ENCODE data around the gene ARHGAP24. TPM values are rescaled to one million over a fixed set of nuclear protein-coding genes. Genes with fewer than 3 reads are reported as not detected.
A peak's percentile ranks its signal among the peaks of the same experiment; 100 is the strongest.

ARHGAP24 gene
- total RNA-seq, 1 donor from 2014 or later: 61.1 TPM

GRCh38 chr4:85919200-85919887 lies 444.4 kb downstream of the ARHGAP24 start:
- no peaks in the 10 kb centered on the region for H3K36me3 ChIP-seq (ENCODE audit: control insufficient read depth in 3 of 3, insufficient read depth in 3 of 3, low read length in 3 of 3)

GRCh38 chr4:85925071-85925470 lies 450.1 kb downstream of the ARHGAP24 start:
- no peaks in the 10 kb centered on the region for H3K27me3 ChIP-seq (ENCODE audit: control insufficient read depth in 3 of 3, insufficient read depth in 3 of 3, low read length in 3 of 3)
- H3K27ac ChIP-seq (ENCODE audit: low read depth, low read length): no peak overlapping the region
- H3K4me3 ChIP-seq (ENCODE audit: low read length in 3 of 3): no peak overlapping the region
- H3K9ac ChIP-seq (ENCODE audit: low read depth in 1 of 3, low read length in 3 of 3): no peak overlapping the region
- no peaks in the 10 kb centered on the region for H3K9me3 ChIP-seq (ENCODE audit: control insufficient read depth in 3 of 3, low read length in 3 of 3)
- peaks cover 6 to 14% (median 13%) of the 10 kb centered on the region in 3 donors for H3K4me1 ChIP-seq (ENCODE audit: control insufficient read depth in 3 of 3, insufficient read depth in 3 of 3, low read length in 3 of 3)
- H3K36me3 ChIP-seq (ENCODE audit: control insufficient read depth in 3 of 3, insufficient read depth in 3 of 3, low read length in 3 of 3): peaks cover 0 to 1% (median 0%) of the 10 kb centered on the region in 3 donors

More at GRCh38 chr4:85919200-85919887, 444.4 kb downstream of the ARHGAP24 start:
- Histone ChIP-seq H3K9ac (ENCODE audit: low read depth in 1 of 3, low read length in 3 of 3) (no peak overlapping the region), H3K27me3 (ENCODE audit: control insufficient read depth in 3 of 3, insufficient read depth in 3 of 3, low read length in 3 of 3) (no peaks in the 10 kb centered on the region), H3K4me1 (ENCODE audit: control insufficient read depth in 3 of 3, insufficient read depth in 3 of 3, low read length in 3 of 3) (no peaks in the 10 kb centered on the region), H3K4me3 (ENCODE audit: low read length in 3 of 3) (no peak overlapping the region), H3K9me3 (ENCODE audit: control insufficient read depth in 3 of 3, low read length in 3 of 3) (no peaks in the 10 kb centered on the region), H3K27ac (ENCODE audit: low read depth, low read length) (no peak overlapping the region)

GRCh38 chr4:85928775-85929591 lies 454.0 kb downstream of the ARHGAP24 start:
- peak overlapping the region in 1 of 3 donors; percentile 12 for H3K4me3 ChIP-seq (ENCODE audit: low read length in 3 of 3)
- no peak overlapping the region for H3K27ac ChIP-seq (ENCODE audit: low read depth, low read length)
- no peaks in the 10 kb centered on the region for H3K27me3 ChIP-seq (ENCODE audit: control insufficient read depth in 3 of 3, insufficient read depth in 3 of 3, low read length in 3 of 3)
- H3K9me3 ChIP-seq (ENCODE audit: control insufficient read depth in 3 of 3, low read length in 3 of 3): no peaks in the 10 kb centered on the region
- H3K4me1 ChIP-seq (ENCODE audit: control insufficient read depth in 3 of 3, insufficient read depth in 3 of 3, low read length in 3 of 3): peaks cover 6 to 25% (median 15%) of the 10 kb centered on the region in 3 donors
- no peak overlapping the region for H3K9ac ChIP-seq (ENCODE audit: low read depth in 1 of 3, low read length in 3 of 3)
- peaks cover 0 to 1% (median 0%) of the 10 kb centered on the region in 3 donors for H3K36me3 ChIP-seq (ENCODE audit: control insufficient read depth in 3 of 3, insufficient read depth in 3 of 3, low read length in 3 of 3)

GRCh38 chr4:85929961-85930665 lies 455.2 kb downstream of the ARHGAP24 start:
- H3K27me3 ChIP-seq (ENCODE audit: control insufficient read depth in 3 of 3, insufficient read depth in 3 of 3, low read length in 3 of 3): no peaks in the 10 kb centered on the region
- no peaks in the 10 kb centered on the region for H3K36me3 ChIP-seq (ENCODE audit: control insufficient read depth in 3 of 3, insufficient read depth in 3 of 3, low read length in 3 of 3)
- peaks cover 6 to 25% (median 15%) of the 10 kb centered on the region in 3 donors for H3K4me1 ChIP-seq (ENCODE audit: control insufficient read depth in 3 of 3, insufficient read depth in 3 of 3, low read length in 3 of 3)
- H3K9ac ChIP-seq (ENCODE audit: low read depth in 1 of 3, low read length in 3 of 3): peak overlapping the region in 1 of 3 donors; percentile 14
- H3K27ac ChIP-seq (ENCODE audit: low read depth, low read length): no peak overlapping the region
- H3K9me3 ChIP-seq (ENCODE audit: control insufficient read depth in 3 of 3, low read length in 3 of 3): no peaks in the 10 kb centered on the region
- H3K4me3 ChIP-seq (ENCODE audit: low read length in 3 of 3): peak overlapping the region in 2 of 3 donors; percentile 3 to 48

GRCh38 chr4:85932500-85933290 lies 457.7 kb downstream of the ARHGAP24 start:
- no peaks in the 10 kb centered on the region for H3K36me3 ChIP-seq (ENCODE audit: control insufficient read depth in 3 of 3, insufficient read depth in 3 of 3, low read length in 3 of 3)
- peak overlapping the region in 2 of 3 donors; percentile 8 to 33 for H3K4me3 ChIP-seq (ENCODE audit: low read length in 3 of 3)
- H3K9ac ChIP-seq (ENCODE audit: low read depth in 1 of 3, low read length in 3 of 3): no peak overlapping the region
- H3K27ac ChIP-seq (ENCODE audit: low read depth, low read length): no peak overlapping the region
- H3K27me3 ChIP-seq (ENCODE audit: control insufficient read depth in 3 of 3, insufficient read depth in 3 of 3, low read length in 3 of 3): no peaks in the 10 kb centered on the region
- H3K4me1 ChIP-seq (ENCODE audit: control insufficient read depth in 3 of 3, insufficient read depth in 3 of 3, low read length in 3 of 3): peaks cover 6 to 25% (median 15%) of the 10 kb centered on the region in 3 donors
- no peaks in the 10 kb centered on the region for H3K9me3 ChIP-seq (ENCODE audit: control insufficient read depth in 3 of 3, low read length in 3 of 3)

- Histone ChIP-seq H3K27ac (ENCODE audit: low read depth, low read length) (no peak overlapping the region), H3K36me3 (ENCODE audit: control insufficient read depth in 3 of 3, insufficient read depth in 3 of 3, low read length in 3 of 3) (no peaks in the 10 kb centered on the region), H3K4me3 (ENCODE audit: low read length in 3 of 3) (no peak overlapping the region), H3K27me3 (ENCODE audit: control insufficient read depth in 3 of 3, insufficient read depth in 3 of 3, low read length in 3 of 3) (no peaks in the 10 kb centered on the region), H3K9me3 (ENCODE audit: control insufficient read depth in 3 of 3, low read length in 3 of 3) (no peaks in the 10 kb centered on the region), H3K9ac (ENCODE audit: low read depth in 1 of 3, low read length in 3 of 3) (no peak overlapping the region), H3K4me1 (ENCODE audit: control insufficient read depth in 3 of 3, insufficient read depth in 3 of 3, low read length in 3 of 3) (peaks cover 6 to 25% (median 15%) of the 10 kb centered on the region in 3 donors)
These were observed 458.3 kb downstream of the ARHGAP24 start for GRCh38 chr4:85933291-85933640.

GRCh38 chr4:85937507-85937906 lies 462.6 kb downstream of the ARHGAP24 start:
- Histone ChIP-seq H3K27ac (ENCODE audit: low read depth, low read length) (no peak overlapping the region), H3K36me3 (ENCODE audit: control insufficient read depth in 3 of 3, insufficient read depth in 3 of 3, low read length in 3 of 3) (no peaks in the 10 kb centered on the region), H3K9ac (ENCODE audit: low read depth in 1 of 3, low read length in 3 of 3) (no peak overlapping the region), H3K9me3 (ENCODE audit: control insufficient read depth in 3 of 3, low read length in 3 of 3) (no peaks in the 10 kb centered on the region), H3K27me3 (ENCODE audit: control insufficient read depth in 3 of 3, insufficient read depth in 3 of 3, low read length in 3 of 3) (no peaks in the 10 kb centered on the region), H3K4me1 (ENCODE audit: control insufficient read depth in 3 of 3, insufficient read depth in 3 of 3, low read length in 3 of 3) (peaks cover 0 to 6% (median 0%) of the 10 kb centered on the region in 3 donors), H3K4me3 (ENCODE audit: low read length in 3 of 3) (no peak overlapping the region)

GRCh38 chr4:85938062-85938461 lies 463.1 kb downstream of the ARHGAP24 start:
- H3K9me3 ChIP-seq (ENCODE audit: control insufficient read depth in 3 of 3, low read length in 3 of 3): no peaks in the 10 kb centered on the region
- H3K9ac ChIP-seq (ENCODE audit: low read depth in 1 of 3, low read length in 3 of 3): no peak overlapping the region
- no peaks in the 10 kb centered on the region for H3K27me3 ChIP-seq (ENCODE audit: control insufficient read depth in 3 of 3, insufficient read depth in 3 of 3, low read length in 3 of 3)
- H3K27ac ChIP-seq (ENCODE audit: low read depth, low read length): no peak overlapping the region
- H3K36me3 ChIP-seq (ENCODE audit: control insufficient read depth in 3 of 3, insufficient read depth in 3 of 3, low read length in 3 of 3): no peaks in the 10 kb centered on the region
- peaks cover 0 to 3% (median 0%) of the 10 kb centered on the region in 3 donors for H3K4me1 ChIP-seq (ENCODE audit: control insufficient read depth in 3 of 3, insufficient read depth in 3 of 3, low read length in 3 of 3)
- H3K4me3 ChIP-seq (ENCODE audit: low read length in 3 of 3): no peak overlapping the region

GRCh38 chr4:85938902-85939301 lies 464.0 kb downstream of the ARHGAP24 start:
- no peaks in the 10 kb centered on the region for H3K9me3 ChIP-seq (ENCODE audit: control insufficient read depth in 3 of 3, low read length in 3 of 3)
- H3K4me3 ChIP-seq (ENCODE audit: low read length in 3 of 3): no peak overlapping the region
- H3K9ac ChIP-seq (ENCODE audit: low read depth in 1 of 3, low read length in 3 of 3): no peak overlapping the region
- H3K36me3 ChIP-seq (ENCODE audit: control insufficient read depth in 3 of 3, insufficient read depth in 3 of 3, low read length in 3 of 3): no peaks in the 10 kb centered on the region
- H3K4me1 ChIP-seq (ENCODE audit: control insufficient read depth in 3 of 3, insufficient read depth in 3 of 3, low read length in 3 of 3): no peaks in the 10 kb centered on the region
- H3K27me3 ChIP-seq (ENCODE audit: control insufficient read depth in 3 of 3, insufficient read depth in 3 of 3, low read length in 3 of 3): no peaks in the 10 kb centered on the region
- no peak overlapping the region for H3K27ac ChIP-seq (ENCODE audit: low read depth, low read length)
